ENCODE results near the gene CRTC2. TPM values are rescaled to one million over a fixed set of nuclear protein-coding genes. Genes with fewer than 3 reads are reported as not detected.

The CRTC2 gene
- total and polyA plus RNA-seq, 2 of the 4 experiments (the other 2 are of a cell fraction): 2.7 to 20.1 TPM

- no peak overlapping the region for H3K23ac ChIP-seq (ENCODE audit: low read depth, low read length)
- no peak overlapping the region for H3K4me2 ChIP-seq (ENCODE audit: low read depth, low read length)
- H3K9ac ChIP-seq (ENCODE audit: low read depth, low read length): no peak overlapping the region
- H3K4me3 ChIP-seq (ENCODE audit: insufficient read depth, low read depth, low read length): no peak overlapping the region
- peaks cover 18 to 64% of the 10 kb centered on the region in 2 experiments for H3K79me1 ChIP-seq (ENCODE audit: low read depth in 1 of 2, low read length in 2 of 2)
- CTCF ChIA-PET: interaction anchor here (0.6 kb wide), 1 partner anchor 12 kb away, joined by 3 read pairs; no protein-coding TSS in a partner anchor
- H3K36me3 ChIP-seq (ENCODE audit: control insufficient read depth, insufficient read depth, low read length): peaks cover 4% of the 10 kb centered on the region; the same call in 1 of the 2 replicates
- H3K18ac ChIP-seq (ENCODE audit: low read depth, low read length): no peak overlapping the region
- H2AK9ac ChIP-seq (replicated peaks; ENCODE audit: low read depth, low read length, poor library complexity): no peak overlapping the region
- no TSS peak for BruUV-seq (replicated peaks)
- no peak overlapping the region for H2BK15ac ChIP-seq (ENCODE audit: low read depth, low read length)
- H3K27me3 ChIP-seq (ENCODE audit: control insufficient read depth, insufficient read depth, low read length): no peaks in the 10 kb centered on the region
- ATAC-seq (ENCODE audit: low read depth) (no peak), DNase-seq (no peak)
- dilution Hi-C loops (cut with HindIII; ENCODE audit: low sequenced_read_pairs, unreplicated experiment): loop anchor here (25.0 kb wide), 1 partner anchor 96 kb away; no protein-coding TSS in a partner anchor
- H2BK5ac ChIP-seq (ENCODE audit: low read depth, low read length, poor library complexity, severe bottlenecking): no peak overlapping the region
- peaks cover 49% of the 10 kb centered on the region for H4K20me1 ChIP-seq (ENCODE audit: insufficient read depth, low read length)
- intact Hi-C loops (cut with micrococcal nuclease): no loop called here
- H4K8ac ChIP-seq (ENCODE audit: low read depth in 2 of 2, low read length in 2 of 2): no peak overlapping the region
- H3K4me1 ChIP-seq (ENCODE audit: control insufficient read depth, insufficient read depth, low read length): peaks cover 2% of the 10 kb centered on the region
- POLR2A ChIA-PET (ENCODE audit: unreplicated experiment): no interaction called here
- no peak overlapping the region for H4K91ac ChIP-seq (ENCODE audit: insufficient read depth, low read depth, low read length)
- H3K27ac ChIP-seq (ENCODE audit: insufficient read depth, low read length): no peak overlapping the region
- H2BK20ac ChIP-seq (ENCODE audit: low read depth, low read length): no peak overlapping the region
- H3K14ac ChIP-seq (replicated peaks; ENCODE audit: low read depth, low read length): no peak overlapping the region
- H2AK5ac ChIP-seq (ENCODE audit: low read depth, low read length): no peak overlapping the region
- H3K4ac ChIP-seq (ENCODE audit: low read depth, low read length): no peak overlapping the region
- in situ Hi-C loops (cut with MboI; ENCODE audit: low sequenced_read_pairs): no loop called here
- no peak overlapping the region for H3K56ac ChIP-seq (ENCODE audit: extremely low read depth, insufficient read depth, low read length)
- H2BK120ac ChIP-seq (ENCODE audit: low read depth, low read length): no peak overlapping the region
- WGBS, 2 experiments (ENCODE audit: extremely low coverage in 2 of 2, insufficient read length in 1 of 2): 100% methylated on average over 1 of the region's 6 CpGs; no CpG with 5 or more reads in 1 of the 2 experiments
- TF ChIP-seq MXI1 (IDR thresholded peaks at IDR 0.05; ENCODE audit: borderline replicate concordance, low read depth, low read length) (no peak), FOS (IDR thresholded peaks at IDR 0.05; ENCODE audit: low read depth, low read length) (no peak), MAZ (IDR thresholded peaks at IDR 0.05; ENCODE audit: borderline replicate concordance, low read depth, low read length) (no peak), RCOR1 (IDR thresholded peaks at IDR 0.05; ENCODE audit: insufficient replicate concordance, low read length) (no peak), POLR2A (IDR thresholded peaks at IDR 0.05; ENCODE audit: low read depth, low read length) (no peak), RAD21 (IDR thresholded peaks at IDR 0.05; ENCODE audit: low read length) (no peak), MAFK (IDR thresholded peaks at IDR 0.05; ENCODE audit: low read depth, low read length) (no peak), BHLHE40 (IDR thresholded peaks at IDR 0.05; ENCODE audit: low read depth, low read length) (no peak), CEBPB (IDR thresholded peaks at IDR 0.05; ENCODE audit: low read depth, low read length) (no peak)
- TF ChIP-seq, protein P1, sequence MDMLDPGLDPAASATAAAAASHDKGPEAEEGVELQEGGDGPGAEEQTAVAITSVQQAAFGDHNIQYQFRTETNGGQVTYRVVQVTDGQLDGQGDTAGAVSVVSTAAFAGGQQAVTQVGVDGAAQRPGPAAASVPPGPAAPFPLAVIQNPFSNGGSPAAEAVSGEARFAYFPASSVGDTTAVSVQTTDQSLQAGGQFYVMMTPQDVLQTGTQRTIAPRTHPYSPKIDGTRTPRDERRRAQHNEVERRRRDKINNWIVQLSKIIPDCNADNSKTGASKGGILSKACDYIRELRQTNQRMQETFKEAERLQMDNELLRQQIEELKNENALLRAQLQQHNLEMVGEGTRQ (IDR thresholded peaks at IDR 0.05; ENCODE audit: low read depth, low read length): no peak
- H3K9me3 ChIP-seq (ENCODE audit: control insufficient read depth, insufficient read depth, low read length): no peaks in the 10 kb centered on the region
- H4K5ac ChIP-seq (ENCODE audit: low read depth, low read length): no peak overlapping the region
- no peak overlapping the region for H2AFZ ChIP-seq (replicated peaks; ENCODE audit: low read length, poor library complexity)
- peaks cover 6% of the 10 kb centered on the region; the same call in 1 of the 2 replicates for H3K9me1 ChIP-seq (ENCODE audit: insufficient read depth, low read length)
Observed at GRCh38 chr1:153908071-153908470, 50.3 kb downstream of the CRTC2 start.

All from IMR-90 (cell line).